Stimulated activated CD4-positive, alpha-beta T cell treated with anti-CD3 and anti-CD28 coated beads, TNF-alpha, amount 100 ng/mL, for 1 hour (primary cell): Measurements from ENCODE around the gene PYROXD2.

Source experiments
- DNase-seq, 3 donors: peaks; one replicate each; pipeline ENCODE4 v3.0.0-alpha.2; 2020; ENCODE audit warnings: low read depth in 3 of 3, low spot score in 1 of 3

Gene PYROXD2

DNA sequence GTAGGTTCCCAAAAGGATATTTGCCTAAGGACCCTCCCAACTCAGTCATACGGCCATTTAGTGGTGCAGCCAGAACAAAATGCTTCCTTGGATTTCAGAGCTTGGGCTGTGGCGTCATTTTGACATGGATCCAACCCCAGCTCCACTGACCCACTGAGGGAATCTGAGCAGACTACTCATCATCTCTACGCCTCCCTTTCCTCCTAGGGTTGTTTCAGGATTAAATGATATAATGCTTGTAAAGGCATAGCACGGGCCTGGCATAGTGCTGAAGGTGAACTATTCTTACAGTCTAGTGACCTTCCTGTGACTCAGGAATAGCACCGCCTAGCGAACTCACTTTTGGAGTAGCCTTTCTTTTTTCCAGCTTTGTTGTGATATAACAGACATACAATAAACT is 76.7 kb downstream of the PYROXD2 start:
- no peak for DNase-seq

- no peak for DNase-seq
Measured at GRCh38 chr10:98337484-98337883, 77.5 kb downstream of the PYROXD2 start.
